GM21619 (cell line): ENCODE results near the gene COL5A2.

Experiments used
- ATAC-seq: cut with Tn5 transposase; IDR thresholded peaks from one replicate; pipeline ENCODE4 v1.9.1; 2021; ENCODE audit not compliant: unreplicated experiment

The COL5A2 gene

DNA sequence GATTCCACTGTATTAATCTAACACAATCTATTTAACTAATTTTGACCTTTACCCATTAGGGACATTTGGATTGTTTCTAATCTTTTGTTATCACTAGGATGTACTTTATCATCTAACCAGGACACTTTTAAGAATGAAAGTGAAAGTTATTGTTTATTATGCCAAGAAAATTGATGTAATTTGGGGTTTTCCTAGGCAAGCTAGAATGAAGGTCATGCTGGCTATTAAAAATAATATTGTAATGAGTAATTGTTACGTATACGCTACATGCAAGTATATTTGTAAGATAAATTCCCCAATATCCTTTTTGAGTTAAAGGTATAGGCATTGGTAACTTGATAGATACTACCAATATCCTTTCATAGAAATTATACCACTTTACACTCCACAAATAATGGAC is 74.6 kb downstream of the COL5A2 start:
- no peak for ATAC-seq

DNA sequence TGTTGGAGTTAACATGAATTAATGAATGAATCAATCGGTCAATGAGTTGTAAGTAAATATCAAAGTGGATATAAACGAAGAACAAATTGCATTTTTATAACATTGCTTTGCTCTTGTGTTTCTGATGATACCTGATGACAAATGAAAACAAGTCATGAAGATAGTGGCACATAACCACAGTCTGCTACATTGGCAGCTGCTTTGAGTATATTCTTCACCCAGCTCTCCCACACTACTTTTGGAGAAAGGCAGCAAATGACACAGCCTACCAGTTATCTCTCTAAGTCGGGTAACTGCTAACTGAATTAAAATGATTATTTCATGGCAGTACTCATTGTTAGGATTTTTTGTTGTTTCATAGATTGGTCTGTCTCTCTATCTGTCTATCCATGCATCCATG is 76.8 kb downstream of the COL5A2 start:
- ATAC-seq = no peak

DNA sequence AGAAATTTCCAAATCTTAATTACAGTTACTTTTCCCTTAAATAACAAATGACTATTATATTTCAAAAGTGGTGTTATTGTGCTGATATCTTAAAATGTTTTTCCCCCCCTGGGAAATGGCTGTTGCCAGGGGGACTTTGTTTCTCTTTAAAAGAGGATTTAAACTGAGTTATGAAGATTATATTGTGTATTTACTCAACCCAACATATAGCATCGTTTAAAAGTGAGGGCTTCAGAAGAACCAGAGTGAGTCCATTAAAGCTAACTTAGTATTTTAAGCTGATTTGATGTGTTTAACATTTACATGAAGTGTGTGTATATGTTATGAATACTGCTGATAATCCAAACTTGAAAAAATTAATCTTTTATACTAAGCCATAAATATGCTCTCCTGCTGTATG is 81.6 kb downstream of the COL5A2 start:
- no peak for ATAC-seq

DNA sequence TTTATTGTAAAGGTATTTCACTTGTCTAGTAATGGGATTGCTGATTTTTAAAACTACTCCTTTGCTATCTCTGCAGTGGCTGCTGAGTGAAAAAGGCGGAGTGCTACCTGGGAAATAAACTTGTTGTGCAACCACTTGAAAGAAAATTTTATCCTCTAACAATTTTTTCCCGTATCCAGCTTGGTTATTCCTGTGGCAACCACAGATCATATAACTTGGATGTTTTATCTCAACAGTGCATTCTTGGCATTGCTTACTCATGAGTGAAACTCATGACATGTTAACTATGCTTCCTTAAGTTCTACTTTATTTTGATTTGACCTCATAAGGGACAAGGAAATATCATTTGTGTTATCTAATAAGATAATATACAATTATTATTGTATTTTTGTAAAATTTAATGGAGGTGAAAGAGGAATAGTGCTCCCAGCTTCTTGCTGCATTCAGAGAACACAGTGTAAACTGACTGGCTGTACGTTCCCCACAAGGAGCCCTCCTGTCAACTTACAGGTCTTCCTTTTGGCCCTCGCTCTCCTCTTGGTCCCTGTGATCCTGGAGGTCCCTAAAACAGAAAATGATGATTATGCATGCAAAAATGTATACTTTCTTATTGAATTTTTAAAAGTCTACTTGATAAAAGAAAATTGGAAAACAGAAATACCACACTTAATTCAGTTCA is 82.7 kb downstream of the COL5A2 start:
- no peak for ATAC-seq

DNA sequence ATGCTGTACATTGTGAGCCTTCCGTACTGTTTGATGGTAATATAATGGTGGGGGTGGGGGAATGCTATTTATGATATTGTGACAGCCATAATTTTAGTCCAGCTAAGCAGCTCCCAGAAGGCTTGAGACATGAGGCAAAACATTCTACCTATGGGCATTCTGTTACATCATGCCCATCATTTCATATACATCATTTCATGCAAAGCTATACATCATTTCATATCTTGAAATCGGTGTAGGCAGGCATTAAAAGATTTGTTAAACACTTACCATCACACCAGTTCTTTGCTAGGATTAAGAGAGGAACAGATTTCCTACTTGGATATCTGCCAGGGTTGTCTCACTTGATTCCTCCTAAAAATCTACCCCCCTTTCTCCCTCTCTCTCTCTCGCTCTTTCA is 84.5 kb downstream of the COL5A2 start:
- no peak for ATAC-seq

DNA sequence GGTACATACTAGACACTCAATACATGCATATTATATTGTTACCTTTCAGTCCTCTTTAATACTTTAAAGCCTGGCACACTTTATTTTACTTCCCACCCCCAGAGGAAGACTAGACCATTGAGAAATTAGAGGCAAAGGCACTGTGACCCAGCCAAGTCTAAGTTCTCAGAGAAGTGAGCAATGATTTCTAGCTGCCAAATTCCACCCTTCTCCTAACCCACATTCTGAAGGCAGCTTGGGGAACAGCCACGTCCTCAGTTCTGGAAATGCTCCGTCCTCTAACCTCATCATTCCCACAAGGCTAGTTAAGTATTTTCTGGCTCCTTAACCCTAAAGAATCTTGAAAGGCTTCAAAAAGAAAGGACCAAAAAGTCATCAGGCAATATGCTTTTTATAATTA is 86.6 kb downstream of the COL5A2 start:
- ATAC-seq = no peak

DNA sequence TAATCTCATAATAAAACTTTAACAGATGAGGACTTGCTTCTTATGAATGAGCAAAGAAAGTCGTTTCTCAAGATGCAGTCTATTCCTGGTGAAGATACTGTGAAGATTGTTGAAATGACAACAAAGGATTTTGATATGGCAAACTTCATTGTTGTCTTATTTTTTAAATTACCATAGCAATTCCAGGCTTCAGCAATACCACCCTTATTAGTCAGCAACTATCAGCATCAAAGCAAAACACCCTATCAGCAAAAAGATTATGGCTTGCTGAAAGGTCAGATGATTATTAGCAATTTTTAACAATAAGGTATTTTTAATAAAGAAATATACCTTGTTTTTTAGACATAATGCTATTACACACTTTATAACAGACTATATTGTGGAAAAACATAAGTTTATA is 88.3 kb downstream of the COL5A2 start:
- no peak for ATAC-seq

DNA sequence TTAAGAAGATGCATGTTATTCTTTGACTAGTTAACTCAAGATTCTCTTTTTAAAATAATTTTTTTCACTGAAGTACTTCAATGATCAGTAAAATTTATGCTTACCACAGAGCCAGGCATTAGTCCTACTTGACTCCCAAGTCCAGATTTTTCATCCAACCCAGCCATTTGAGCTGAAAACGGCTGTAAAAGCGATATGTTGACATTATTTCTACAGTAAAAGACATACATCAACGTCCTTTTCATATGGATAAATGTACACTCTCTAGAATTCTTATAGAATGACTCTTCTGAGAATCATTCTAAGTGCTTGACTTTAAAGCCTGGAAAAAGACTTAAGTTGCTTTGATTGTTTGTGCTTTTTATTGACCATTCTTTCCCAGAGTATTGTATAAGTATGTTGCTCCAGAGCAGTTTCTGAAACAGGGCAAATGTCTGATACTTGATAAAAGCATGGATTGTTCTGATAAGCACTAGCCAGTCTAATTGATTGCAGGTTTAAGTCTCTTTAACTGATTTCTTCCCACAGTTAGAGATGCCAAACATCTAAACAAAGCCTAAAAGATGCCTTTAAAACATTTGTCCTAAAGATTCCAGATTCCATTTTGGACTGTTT is 90.9 kb downstream of the COL5A2 start:
- ATAC-seq = no peak

DNA sequence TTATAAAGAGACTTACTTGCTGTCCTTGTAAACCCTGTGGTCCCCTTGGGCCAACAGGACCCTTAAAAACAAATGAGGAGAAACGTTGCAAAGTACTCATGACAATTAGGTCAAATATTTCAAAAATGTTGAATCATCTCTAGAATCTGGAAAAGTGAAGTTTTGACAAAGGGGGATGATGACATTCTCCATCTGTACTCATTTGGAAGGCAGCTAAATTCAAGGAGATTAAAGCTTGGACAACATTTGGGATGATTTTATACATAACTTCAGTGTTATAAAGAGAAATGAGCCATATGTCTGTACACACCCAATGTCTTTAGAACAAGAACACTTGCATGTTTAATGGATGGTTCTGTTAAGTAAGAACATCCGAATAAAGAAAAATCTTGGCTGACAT is 92.9 kb downstream of the COL5A2 start:
- ATAC-seq = no peak

DNA sequence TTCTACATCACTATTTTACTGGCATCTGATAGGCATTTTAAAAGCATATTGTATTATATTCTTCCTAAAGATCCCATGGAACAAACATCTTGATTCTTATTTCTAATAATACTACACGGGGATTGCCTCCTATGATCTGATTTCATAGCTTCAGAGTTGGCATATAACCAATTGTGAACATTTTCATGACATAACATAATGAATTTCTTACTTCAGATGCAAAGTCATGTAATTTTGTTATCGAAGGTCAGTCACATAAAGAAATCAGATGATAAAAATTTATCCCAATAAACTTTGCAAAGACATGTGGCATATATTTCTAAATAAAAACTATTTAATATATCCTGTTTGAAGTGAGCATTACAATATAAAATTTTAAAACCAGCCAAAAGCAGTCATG is 93.3 kb downstream of the COL5A2 start:
- no peak for ATAC-seq

DNA sequence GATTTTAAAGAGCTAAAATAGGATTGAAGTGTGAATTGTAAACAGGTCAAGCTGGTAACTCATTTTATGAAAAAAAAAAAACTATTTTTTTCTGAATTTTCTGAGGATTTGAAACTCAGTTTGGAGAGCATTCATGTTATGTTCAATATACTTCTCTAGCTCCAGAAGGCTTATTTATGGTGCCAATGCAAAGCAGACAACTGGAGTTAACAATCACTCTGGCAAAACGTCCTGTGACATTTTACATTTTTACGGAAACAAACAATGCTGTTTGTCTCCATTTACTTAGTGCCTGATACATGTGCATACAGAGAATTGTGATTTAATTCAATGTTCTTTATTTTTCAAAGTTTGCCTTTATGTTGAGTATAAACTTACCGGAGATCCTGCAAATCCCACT is 96.0 kb downstream of the COL5A2 start:
- no peak for ATAC-seq

DNA sequence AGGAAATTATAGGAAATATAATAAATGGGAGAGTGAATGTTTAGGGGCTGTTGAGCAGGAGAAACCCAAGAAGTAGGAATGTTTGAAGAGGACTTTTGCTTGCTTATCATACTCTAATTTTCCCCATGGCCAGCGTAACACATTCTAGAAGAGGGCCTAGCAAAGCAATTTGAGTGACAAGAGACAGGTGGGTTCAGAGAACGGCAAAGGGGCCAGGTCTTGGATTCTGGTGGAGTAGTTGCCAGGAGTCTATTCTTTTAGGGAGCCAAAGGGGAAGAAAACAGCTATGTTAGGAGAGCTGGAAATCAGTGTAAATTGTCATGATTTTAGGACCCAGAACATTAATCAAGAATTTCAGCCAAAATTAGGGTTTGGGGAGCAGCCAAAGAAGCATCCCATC is 96.5 kb downstream of the COL5A2 start:
- ATAC-seq = no peak

DNA sequence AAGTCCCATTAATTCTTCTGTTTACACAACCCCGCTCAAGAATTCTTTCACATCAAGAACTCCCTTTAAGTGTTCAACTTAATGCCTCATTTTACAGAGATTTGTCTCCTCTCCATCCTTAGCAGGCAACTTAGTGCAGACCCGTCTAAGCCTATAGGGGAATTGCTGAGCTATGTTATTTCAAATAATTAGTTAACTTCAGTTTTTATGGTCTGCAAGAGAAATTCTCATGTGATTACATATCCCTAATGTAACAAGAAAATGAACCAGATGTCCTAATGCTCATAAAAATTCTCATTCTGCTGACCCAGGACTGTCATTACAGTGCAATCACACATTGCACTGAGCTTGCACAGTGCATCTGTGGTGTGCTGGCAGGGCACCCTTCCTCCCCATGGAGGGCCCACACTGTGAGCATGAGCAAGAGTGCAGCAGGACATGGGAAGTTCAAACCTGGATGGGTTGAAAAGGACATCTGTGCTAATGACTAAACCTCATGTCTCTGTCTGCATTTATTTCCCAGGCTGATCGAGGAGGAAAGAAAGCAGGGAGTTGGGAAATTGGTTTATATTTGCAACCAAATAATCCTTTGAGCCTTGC is 97.1 kb downstream of the COL5A2 start:
- no peak for ATAC-seq

DNA sequence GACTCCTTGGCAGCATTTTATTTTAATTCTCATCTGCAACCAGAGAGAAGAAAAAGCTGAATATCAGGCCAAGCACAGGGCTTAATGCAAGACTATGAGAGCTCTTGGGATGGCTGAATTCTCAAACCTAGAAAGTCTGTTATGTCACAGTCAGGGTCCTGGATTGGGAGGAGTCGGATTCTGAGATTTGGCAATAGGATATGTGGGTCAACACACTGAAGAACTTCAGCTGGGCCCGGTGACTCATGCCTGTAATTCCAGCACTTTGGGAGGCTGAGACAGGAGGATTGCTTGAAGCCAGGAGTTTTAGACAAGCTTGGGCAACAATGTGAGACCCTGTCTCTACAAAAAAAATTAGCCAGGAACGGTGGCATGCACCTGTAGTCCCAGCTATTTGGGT is 103.0 kb downstream of the COL5A2 start:
- no peak for ATAC-seq

DNA sequence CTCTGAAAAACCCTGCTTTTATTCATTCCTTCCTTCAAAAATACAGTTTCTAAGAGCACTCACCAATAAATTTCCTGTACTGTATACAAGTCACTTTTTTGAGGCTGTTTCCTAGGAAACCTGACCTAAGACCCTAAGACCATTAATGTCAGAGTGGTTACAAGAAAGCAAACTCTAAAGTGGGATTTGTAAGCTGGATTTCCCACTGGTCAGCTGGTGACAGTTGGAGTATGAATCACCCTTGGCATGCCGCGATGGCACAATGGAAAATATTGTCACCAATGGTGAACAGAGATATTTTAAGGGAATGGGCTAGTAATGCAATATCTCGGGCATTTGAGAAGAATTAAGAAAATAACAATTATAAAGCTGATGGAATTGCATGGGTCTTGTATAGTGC is 103.4 kb downstream of the COL5A2 start:
- ATAC-seq = no peak

DNA sequence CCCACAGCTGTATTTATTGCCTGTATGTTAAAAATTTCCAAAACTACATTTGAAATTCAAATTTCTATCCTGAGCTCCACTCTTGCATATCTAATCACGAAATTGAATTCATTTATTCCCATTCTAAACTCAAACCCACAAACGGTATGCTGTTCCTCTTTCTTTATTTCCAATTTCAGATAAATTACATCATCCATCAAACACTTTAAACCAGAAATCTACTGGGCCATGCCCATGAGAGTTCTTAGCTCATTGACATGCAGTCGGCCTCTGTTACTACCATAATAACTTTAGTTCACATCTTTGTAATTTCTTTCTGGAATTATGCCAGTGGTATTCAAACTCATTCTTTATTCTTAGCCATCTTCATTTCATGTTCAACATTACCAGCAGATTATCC is 105.1 kb downstream of the COL5A2 start:
- no peak for ATAC-seq

DNA sequence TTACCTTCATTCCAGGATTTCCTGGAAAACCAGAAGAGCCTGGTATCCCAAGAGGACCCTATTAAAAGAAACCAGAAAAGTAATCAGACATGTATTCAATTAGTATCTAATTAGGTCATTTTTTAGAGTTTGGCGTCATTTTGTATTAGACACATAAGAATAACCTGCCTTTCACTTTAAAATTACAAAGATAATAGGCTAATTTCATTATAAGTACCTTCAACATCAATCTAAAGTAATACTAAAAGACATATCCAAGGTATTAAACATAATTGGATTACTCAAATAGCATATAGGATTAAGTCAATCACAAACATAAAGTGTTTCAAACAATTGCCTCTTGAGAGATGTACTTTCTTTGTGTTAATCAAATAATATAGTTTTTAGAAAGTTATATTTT is 107.5 kb downstream of the COL5A2 start:
- ATAC-seq = no peak

DNA sequence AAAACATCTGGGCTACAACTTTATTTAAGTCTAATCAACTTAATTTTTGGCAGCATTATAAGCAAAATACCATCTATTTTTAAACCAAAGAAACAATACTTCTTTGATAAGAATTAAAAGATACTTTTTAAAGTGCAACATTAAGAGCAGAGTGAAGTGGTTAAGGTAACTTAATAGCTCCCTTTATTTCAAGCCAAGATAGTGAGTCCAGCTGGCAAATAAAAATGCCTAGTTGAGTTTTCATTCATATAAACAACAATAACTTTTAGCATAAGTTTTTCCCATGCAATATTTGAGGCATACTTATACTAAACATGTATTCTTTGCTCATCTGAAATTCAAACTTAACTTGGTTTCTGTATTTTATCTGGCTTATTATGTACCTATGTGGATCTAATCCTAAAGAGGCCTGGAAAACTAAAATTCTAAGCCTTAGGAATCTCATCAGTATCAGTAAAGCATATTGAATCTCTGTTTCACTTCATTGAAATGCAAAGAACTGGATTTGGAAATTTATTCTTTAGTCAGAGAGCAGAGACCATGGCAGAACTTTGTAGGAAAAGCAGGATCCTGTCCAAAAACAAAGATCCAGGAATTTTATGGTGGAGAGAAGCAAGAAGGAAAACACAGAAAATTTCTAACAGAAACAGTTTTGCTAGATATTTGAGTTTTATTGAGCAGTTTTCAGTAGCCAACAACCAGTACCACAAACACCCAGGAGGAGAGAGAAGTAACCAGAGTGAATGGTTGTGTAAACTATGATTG is 109.5 kb downstream of the COL5A2 start:
- no peak for ATAC-seq

DNA sequence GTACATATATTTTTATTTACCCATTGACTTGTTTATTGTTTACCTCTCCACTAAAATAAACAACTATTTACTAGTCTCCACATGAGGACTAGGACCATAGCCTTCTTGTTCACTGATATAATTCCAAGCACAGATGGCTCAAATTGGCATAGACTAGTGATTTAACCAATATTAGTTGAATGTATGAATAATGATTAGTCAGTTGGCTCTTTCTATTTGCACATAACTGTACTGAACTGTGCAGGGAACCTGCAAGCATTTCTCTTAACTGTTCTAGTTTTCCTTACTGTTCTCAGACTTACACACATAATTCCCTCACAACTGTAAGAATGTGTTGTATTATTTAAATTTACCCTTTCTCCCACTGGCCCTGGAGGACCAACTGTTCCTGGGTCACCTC is 113.5 kb downstream of the COL5A2 start:
- no peak for ATAC-seq

DNA sequence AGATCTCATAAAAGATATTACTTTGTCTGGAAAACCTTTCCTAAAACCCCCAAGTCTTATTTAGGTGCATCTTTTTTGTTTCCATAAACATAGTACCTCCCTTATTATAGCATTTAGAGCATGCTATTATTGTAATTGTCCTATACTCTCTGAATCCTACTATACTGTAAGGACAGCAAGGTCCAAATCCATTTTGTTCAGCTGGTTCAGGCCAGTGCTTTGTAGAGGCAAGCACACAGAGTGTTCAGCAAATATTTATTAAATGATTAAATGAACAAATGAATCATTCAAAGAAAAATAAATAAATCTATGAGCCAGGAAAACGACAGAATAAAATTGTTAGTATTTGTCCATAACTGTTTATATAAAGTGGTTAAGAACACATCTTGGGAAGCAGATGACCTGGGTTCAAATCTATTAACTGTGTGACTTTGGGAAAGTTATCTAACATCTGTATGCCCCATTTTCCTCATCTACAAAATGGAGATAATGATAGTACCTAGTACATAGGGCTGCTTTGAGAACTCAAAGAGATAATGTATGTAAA is 119.4 kb downstream of the COL5A2 start:
- ATAC-seq = no peak

DNA sequence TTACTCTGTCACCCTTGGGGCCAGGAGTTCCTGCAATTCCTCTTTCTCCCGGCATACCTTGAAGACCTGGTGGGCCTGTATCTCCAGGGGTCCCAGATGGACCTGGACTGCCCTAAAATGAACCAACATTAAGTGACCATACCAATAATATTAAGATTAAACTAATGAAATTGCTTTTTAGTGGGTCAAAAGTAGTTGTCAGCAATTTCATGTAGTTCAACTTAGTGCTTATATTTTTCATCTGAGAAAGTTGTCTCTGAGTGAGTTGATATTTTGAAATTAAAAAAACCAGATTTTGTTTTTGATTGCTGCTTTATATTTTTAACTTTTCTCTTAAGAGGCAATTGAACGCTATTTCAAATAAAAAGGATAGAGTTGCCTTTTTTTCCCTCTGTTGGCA is 122.2 kb downstream of the COL5A2 start:
- ATAC-seq = no peak
